ENCODE results near the gene TEN1. TPM values are rescaled to one million over a fixed set of nuclear protein-coding genes. Genes with fewer than 3 reads are reported as not detected.
A peak's percentile ranks its signal among the peaks of the same experiment; 100 is the strongest.

TEN1 gene
- total and polyA plus RNA-seq, 2 of the 13 experiments (the other 11 are each of a cell fraction or from before 2014, with no cell fraction given) = 18.0 to 21.3 TPM

- TF ChIP-seq, protein P1, sequence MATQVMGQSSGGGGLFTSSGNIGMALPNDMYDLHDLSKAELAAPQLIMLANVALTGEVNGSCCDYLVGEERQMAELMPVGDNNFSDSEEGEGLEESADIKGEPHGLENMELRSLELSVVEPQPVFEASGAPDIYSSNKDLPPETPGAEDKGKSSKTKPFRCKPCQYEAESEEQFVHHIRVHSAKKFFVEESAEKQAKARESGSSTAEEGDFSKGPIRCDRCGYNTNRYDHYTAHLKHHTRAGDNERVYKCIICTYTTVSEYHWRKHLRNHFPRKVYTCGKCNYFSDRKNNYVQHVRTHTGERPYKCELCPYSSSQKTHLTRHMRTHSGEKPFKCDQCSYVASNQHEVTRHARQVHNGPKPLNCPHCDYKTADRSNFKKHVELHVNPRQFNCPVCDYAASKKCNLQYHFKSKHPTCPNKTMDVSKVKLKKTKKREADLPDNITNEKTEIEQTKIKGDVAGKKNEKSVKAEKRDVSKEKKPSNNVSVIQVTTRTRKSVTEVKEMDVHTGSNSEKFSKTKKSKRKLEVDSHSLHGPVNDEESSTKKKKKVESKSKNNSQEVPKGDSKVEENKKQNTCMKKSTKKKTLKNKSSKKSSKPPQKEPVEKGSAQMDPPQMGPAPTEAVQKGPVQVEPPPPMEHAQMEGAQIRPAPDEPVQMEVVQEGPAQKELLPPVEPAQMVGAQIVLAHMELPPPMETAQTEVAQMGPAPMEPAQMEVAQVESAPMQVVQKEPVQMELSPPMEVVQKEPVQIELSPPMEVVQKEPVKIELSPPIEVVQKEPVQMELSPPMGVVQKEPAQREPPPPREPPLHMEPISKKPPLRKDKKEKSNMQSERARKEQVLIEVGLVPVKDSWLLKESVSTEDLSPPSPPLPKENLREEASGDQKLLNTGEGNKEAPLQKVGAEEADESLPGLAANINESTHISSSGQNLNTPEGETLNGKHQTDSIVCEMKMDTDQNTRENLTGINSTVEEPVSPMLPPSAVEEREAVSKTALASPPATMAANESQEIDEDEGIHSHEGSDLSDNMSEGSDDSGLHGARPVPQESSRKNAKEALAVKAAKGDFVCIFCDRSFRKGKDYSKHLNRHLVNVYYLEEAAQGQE (IDR thresholded peaks at IDR 0.05; ENCODE audit: borderline replicate concordance in 1 of 2, low read depth in 1 of 2, low read length in 2 of 2) = no peak
- TF ChIP-seq, protein P2, sequence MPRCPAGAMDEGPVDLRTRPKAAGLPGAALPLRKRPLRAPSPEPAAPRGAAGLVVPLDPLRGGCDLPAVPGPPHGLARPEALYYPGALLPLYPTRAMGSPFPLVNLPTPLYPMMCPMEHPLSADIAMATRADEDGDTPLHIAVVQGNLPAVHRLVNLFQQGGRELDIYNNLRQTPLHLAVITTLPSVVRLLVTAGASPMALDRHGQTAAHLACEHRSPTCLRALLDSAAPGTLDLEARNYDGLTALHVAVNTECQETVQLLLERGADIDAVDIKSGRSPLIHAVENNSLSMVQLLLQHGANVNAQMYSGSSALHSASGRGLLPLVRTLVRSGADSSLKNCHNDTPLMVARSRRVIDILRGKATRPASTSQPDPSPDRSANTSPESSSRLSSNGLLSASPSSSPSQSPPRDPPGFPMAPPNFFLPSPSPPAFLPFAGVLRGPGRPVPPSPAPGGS (CRISPR knock-in tag; IDR thresholded peaks at IDR 0.05) = no peak
- TF ChIP-seq HNF4G (IDR thresholded peaks at IDR 0.05; ENCODE audit: borderline replicate concordance, low read depth, low read length) = peak; percentile 76; the same call in 1 of the 2 replicates
- TF ChIP-seq HNF4G (CRISPR knock-in tag; IDR thresholded peaks at IDR 0.05; ENCODE audit: borderline replicate concordance, low read depth) = peak; percentile 93
- TF ChIP-seq NR2F1 (CRISPR knock-in tag; IDR thresholded peaks at IDR 0.05) = 0 out of 4 replicates have a peak, but pooled peaks of 1 of the 2 experiments have one; percentile 9
- peak; percentile 79; the same call in 1 of the 2 replicates for TF ChIP-seq MIER3 (CRISPR knock-in tag; IDR thresholded peaks at IDR 0.05; ENCODE audit: borderline replicate concordance)
- TF ChIP-seq ATF2 (CRISPR knock-in tag; IDR thresholded peaks at IDR 0.05) = no peak
- no peak for TF ChIP-seq ATAD3A (CRISPR knock-in tag; IDR thresholded peaks at IDR 0.05)
- no peak for TF ChIP-seq ZNF713 (CRISPR knock-in tag; IDR thresholded peaks at IDR 0.05)
- peak; percentile 81; the same call in 1 of the 2 replicates for TF ChIP-seq NRL (CRISPR knock-in tag; IDR thresholded peaks at IDR 0.05; ENCODE audit: borderline replicate concordance)
- TF ChIP-seq, protein P3, sequence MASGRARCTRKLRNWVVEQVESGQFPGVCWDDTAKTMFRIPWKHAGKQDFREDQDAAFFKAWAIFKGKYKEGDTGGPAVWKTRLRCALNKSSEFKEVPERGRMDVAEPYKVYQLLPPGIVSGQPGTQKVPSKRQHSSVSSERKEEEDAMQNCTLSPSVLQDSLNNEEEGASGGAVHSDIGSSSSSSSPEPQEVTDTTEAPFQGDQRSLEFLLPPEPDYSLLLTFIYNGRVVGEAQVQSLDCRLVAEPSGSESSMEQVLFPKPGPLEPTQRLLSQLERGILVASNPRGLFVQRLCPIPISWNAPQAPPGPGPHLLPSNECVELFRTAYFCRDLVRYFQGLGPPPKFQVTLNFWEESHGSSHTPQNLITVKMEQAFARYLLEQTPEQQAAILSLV (CRISPR knock-in tag; IDR thresholded peaks at IDR 0.05; ENCODE audit: borderline replicate concordance) = no peak; the same call in 1 of the 2 replicates
- TF ChIP-seq TAF15 (IDR thresholded peaks at IDR 0.05; ENCODE audit: low read depth, low read length, poor library complexity, severe bottlenecking) = no peak
- TF ChIP-seq, protein P4, sequence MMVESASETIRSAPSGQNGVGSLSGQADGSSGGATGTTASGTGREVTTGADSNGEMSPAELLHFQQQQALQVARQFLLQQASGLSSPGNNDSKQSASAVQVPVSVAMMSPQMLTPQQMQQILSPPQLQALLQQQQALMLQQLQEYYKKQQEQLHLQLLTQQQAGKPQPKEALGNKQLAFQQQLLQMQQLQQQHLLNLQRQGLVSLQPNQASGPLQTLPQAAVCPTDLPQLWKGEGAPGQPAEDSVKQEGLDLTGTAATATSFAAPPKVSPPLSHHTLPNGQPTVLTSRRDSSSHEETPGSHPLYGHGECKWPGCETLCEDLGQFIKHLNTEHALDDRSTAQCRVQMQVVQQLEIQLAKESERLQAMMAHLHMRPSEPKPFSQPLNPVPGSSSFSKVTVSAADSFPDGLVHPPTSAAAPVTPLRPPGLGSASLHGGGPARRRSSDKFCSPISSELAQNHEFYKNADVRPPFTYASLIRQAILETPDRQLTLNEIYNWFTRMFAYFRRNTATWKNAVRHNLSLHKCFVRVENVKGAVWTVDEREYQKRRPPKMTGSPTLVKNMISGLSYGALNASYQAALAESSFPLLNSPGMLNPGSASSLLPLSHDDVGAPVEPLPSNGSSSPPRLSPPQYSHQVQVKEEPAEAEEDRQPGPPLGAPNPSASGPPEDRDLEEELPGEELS (CRISPR knock-in tag; IDR thresholded peaks at IDR 0.05) = no peak
- peak; percentile 55; the same call in 1 of the 2 replicates for TF ChIP-seq KMT2B (CRISPR knock-in tag; IDR thresholded peaks at IDR 0.05)
- no peak for TF ChIP-seq ZNF460 (CRISPR knock-in tag; IDR thresholded peaks at IDR 0.05; ENCODE audit: borderline replicate concordance)
- TF ChIP-seq ZKSCAN5 (CRISPR knock-in tag; IDR thresholded peaks at IDR 0.05) = no peak
These were observed 53.2 kb downstream of the TEN1 start (continued) for GRCh38 chr17:76032073-76032779.

Measured in HepG2 (cell line).